DOHH2 (cell line): ENCODE results near the gene WNK4.

Experiments used
- H3F3A ChIP-seq: fragments of 200-600 bp; sonication (generic), shearing (Covaris generic); 2 replicates; pipeline ENCODE4 v1.6.0; 2016; ENCODE audit warnings: antibody characterized with exemption, mild to moderate bottlenecking; ENCODE audit not compliant: control insufficient read depth, insufficient read depth
- H3K27ac ChIP-seq: fragments of 200-600 bp; sonication (generic); 2 replicates; pipeline ENCODE4 v1.5.1; 2014; ENCODE audit warnings: low read depth, mild to moderate bottlenecking, low read length, moderate library complexity
- H3K27me3 ChIP-seq: fragments of 200-600 bp; sonication (generic); 2 replicates; pipeline ENCODE4 v1.6.1; 2014; ENCODE audit warnings: mild to moderate bottlenecking, low read length, mixed read lengths; ENCODE audit not compliant: control insufficient read depth
- H3K36me3 ChIP-seq: fragments of 200-600 bp; sonication (generic); 2 replicates; pipeline ENCODE4 v1.6.1; 2014; ENCODE audit warnings: mild to moderate bottlenecking, low read length, moderate library complexity, mixed read lengths; ENCODE audit not compliant: control insufficient read depth
- H3K4me1 ChIP-seq: fragments of 200-600 bp; sonication (generic); 2 replicates; pipeline ENCODE4 v1.6.1; 2014; ENCODE audit warnings: mild to moderate bottlenecking, low read length, mixed read lengths; ENCODE audit not compliant: control insufficient read depth
- H3K4me2 ChIP-seq: fragments of 200-600 bp; sonication (generic); 2 replicates; pipeline ENCODE4 v1.6.0; 2014; ENCODE audit warnings: mild to moderate bottlenecking, low read length, moderate library complexity
- H3K4me3 ChIP-seq: fragments of 200-600 bp; sonication (generic); 2 replicates; pipeline ENCODE4 v1.5.1; 2014; ENCODE audit warnings: mild to moderate bottlenecking, low read length, mixed read lengths
- H3K79me2 ChIP-seq: fragments of 200-600 bp; sonication (generic); 2 replicates; pipeline ENCODE4 v1.6.1; 2014; ENCODE audit warnings: mild to moderate bottlenecking, low read length, mixed read lengths; ENCODE audit not compliant: control insufficient read depth
- H3K9me2 ChIP-seq: fragments of 200-600 bp; sonication (generic); replicated peaks from 2 replicates; pipeline ENCODE4 v1.6.1; 2014; ENCODE audit warnings: mild to moderate bottlenecking, low read length, mixed read lengths; ENCODE audit not compliant: control insufficient read depth
- H3K9me3 ChIP-seq: fragments of 200-600 bp; sonication (generic); 2 replicates; pipeline ENCODE4 v1.6.1; 2014; ENCODE audit warnings: antibody characterized with exemption, low read length, mixed read lengths; ENCODE audit not compliant: control insufficient read depth, insufficient read depth
- H4K20me1 ChIP-seq: fragments of 200-600 bp; sonication (generic); 2 replicates; pipeline ENCODE4 v1.6.0; 2014; ENCODE audit warnings: low read depth, mild to moderate bottlenecking, antibody characterized with exemption, low read length, moderate library complexity; ENCODE audit not compliant: control insufficient read depth, insufficient read depth
- CTCF ChIP-seq: fragments of 200-600 bp; sonication (generic); IDR thresholded peaks from one replicate; pipeline ENCODE4 v1.5.1; 2014; ENCODE audit warnings: antibody characterized with exemption, mild to moderate bottlenecking, low read depth, low read length; ENCODE audit not compliant: poor library complexity, severe bottlenecking
- EZH2phosphoT487 ChIP-seq: fragments of 200-600 bp; sonication (generic); IDR thresholded peaks from 2 replicates; pipeline ENCODE4 v1.6.1; 2017; ENCODE audit warnings: borderline replicate concordance, mild to moderate bottlenecking, antibody characterized with exemption, low read length, moderate library complexity, mixed read lengths

Gene WNK4

DNA sequence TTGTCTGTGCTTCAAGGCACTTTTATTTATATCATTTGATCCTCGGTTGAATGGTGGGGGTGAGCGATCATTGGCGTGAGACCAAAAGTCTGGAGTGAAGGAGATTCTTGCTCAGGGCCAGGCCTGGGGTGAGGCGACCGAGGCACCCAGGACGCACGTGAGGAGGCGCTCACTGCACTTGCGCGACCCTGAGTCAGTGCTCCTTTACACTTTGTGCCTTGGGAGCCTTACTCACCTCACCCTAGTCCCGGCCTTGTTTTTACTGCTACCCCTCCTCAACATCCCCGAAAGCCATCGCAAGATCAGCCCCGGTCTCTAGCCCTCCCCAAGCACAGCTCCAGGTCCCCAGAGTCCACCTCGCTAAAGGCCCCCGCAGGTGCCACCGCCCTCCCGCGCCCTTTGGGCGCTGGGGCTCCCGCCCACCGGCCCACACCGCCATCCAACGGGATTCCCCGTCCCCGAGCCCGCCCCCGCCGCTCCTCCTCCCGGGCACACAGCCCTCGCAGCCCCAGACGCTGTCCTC, 36.1 kb upstream of the WNK4 start:
- Histone ChIP-seq H3K9me2 (no peaks in the 10 kb centered on the region), H3K9me3 (peaks cover 4% of the 10 kb centered on the region), H3K4me2 (peak overlapping the region; percentile 94), H4K20me1 (no peaks in the 10 kb centered on the region), H3K36me3 (peaks cover 4% of the 10 kb centered on the region), H3K4me3 (peak overlapping the region; percentile 83), H3K79me2 (peaks cover 45% of the 10 kb centered on the region), H3K27me3 (peaks cover 18% of the 10 kb centered on the region), H3F3A (no peaks in the 10 kb centered on the region), H3K4me1 (peaks cover 28% of the 10 kb centered on the region), H3K27ac (peak overlapping the region; percentile 60)
- peak; percentile 26 for TF ChIP-seq CTCF
- no peak for TF ChIP-seq EZH2phosphoT487

- TF ChIP-seq CTCF (no peak), EZH2phosphoT487 (no peak)
- Histone ChIP-seq H3K4me3 (peak within 1 kb of the TSS; percentile 83), H3K4me2 (peak within 1 kb of the TSS; percentile 94), H3K36me3 (peaks cover 4% of the 10 kb centered on the region), H3K27me3 (peaks cover 19% of the 10 kb centered on the region), H3K9me2 (no peaks in the 10 kb centered on the region), H3K9me3 (peaks cover 4% of the 10 kb centered on the region), H3K4me1 (peaks cover 28% of the 10 kb centered on the region), H3K79me2 (peaks cover 43% of the 10 kb centered on the region), H3F3A (no peaks in the 10 kb centered on the region), H3K27ac (peak within 1 kb of the TSS; percentile 60), H4K20me1 (no peaks in the 10 kb centered on the region)
Observed at GRCh38 chr17:42744806-42745617, 35.4 kb upstream of the WNK4 start, which contains the start of gene EZH1. Gene EZH1, minus strand, starts transcription at chr17:42745040. Its CDS starts 16,099 bp downstream, at chr17:42728941.

- H4K20me1 ChIP-seq, result no peaks in the 10 kb centered on the region
- no peaks in the 10 kb centered on the region for H3K36me3 ChIP-seq
- H3K4me2 ChIP-seq, result no peak overlapping the region
- H3K27me3 ChIP-seq, result peaks cover 19% of the 10 kb centered on the region
- peaks cover 14% of the 10 kb centered on the region for H3K79me2 ChIP-seq
- H3K9me2 ChIP-seq, result no peaks in the 10 kb centered on the region
- peaks cover 4% of the 10 kb centered on the region for H3K9me3 ChIP-seq
- no peak for TF ChIP-seq EZH2phosphoT487
- no peak for TF ChIP-seq CTCF
- no peak overlapping the region for H3K4me3 ChIP-seq
- H3F3A ChIP-seq, result no peaks in the 10 kb centered on the region
- peaks cover 19% of the 10 kb centered on the region for H3K4me1 ChIP-seq
- no peak overlapping the region for H3K27ac ChIP-seq
Observed at GRCh38 chr17:42748202-42748907, 32.1 kb upstream of the WNK4 start.
